HEK293 (cell line): ENCODE measurements around the gene ABHD8.
A peak's percentile ranks its signal among the peaks of the same experiment; 100 is the strongest.

Source experiments
- CTCF ChIA-PET: fragments of 350-600 bp; formaldehyde crosslinking; extraction: SDS; loops from one replicate; lab custom pipeline; 2021; ENCODE audit warnings: antibody characterized with exemption; lab: Yijun Ruan, JAX
- POLR2A ChIA-PET: fragments of 300-600 bp; formaldehyde crosslinking; extraction: SDS; loops from one replicate; lab custom pipeline; 2020; ENCODE audit warnings: antibody characterized with exemption, inconsistent platforms; lab: Yijun Ruan, JAX
- H3K27ac ChIP-seq: fragments of 200-500 bp; sonication (Bioruptor generic); 2 replicates; pipeline ENCODE4 v1.5.1; 2014; ENCODE audit warnings: low read depth, low read length, control low read depth, inconsistent platforms; ENCODE audit errors: extremely low read depth
- H3K36me3 ChIP-seq, 2 experiments: fragments of 200-500 bp in 1 of 2; sonication (Bioruptor generic) in 1 of 2; 1 replicate in 1 of 2; 2 replicates in 1 of 2; pipeline ENCODE4 v1.5.1; 2014 to 2017; ENCODE audit warnings: inconsistent platforms in 2 of 2, low read length in 2 of 2; ENCODE audit not compliant: control insufficient read depth in 2 of 2, insufficient read depth in 1 of 2
- H3K4me1 ChIP-seq: fragments of 200-500 bp; sonication (Bioruptor generic); 2 replicates; pipeline ENCODE4 v1.5.1; 2014; ENCODE audit warnings: mild to moderate bottlenecking, low read length, inconsistent platforms; ENCODE audit not compliant: control insufficient read depth, insufficient read depth
- H3K4me3 ChIP-seq: 2 replicates; pipeline ENCODE4 v1.5.1; 2011; ENCODE audit warnings: low read depth, mild to moderate bottlenecking, control low read depth, low read length, moderate library complexity
- H3K9me3 ChIP-seq: fragments of 200-500 bp; sonication (Bioruptor generic); 2 replicates; pipeline ENCODE4 v1.5.1; 2014; ENCODE audit warnings: low read depth, low read length, inconsistent platforms; ENCODE audit not compliant: control insufficient read depth, insufficient read depth
- KLF7 ChIP-seq: fragments of 450-650 bp; formaldehyde crosslinking; IDR thresholded peaks from 2 replicates; pipeline ENCODE4 v1.5.1; 2016; ENCODE audit warnings: missing biosample characterization, missing genetic modification characterization, borderline replicate concordance
- MZF1 ChIP-seq: fragments of 450-650 bp; formaldehyde crosslinking; IDR thresholded peaks from 2 replicates; pipeline ENCODE4 v1.5.1; 2017; ENCODE audit warnings: missing biosample characterization, missing genetic modification characterization, borderline replicate concordance
- SP2 ChIP-seq: fragments of 450-650 bp; formaldehyde crosslinking; IDR thresholded peaks from 2 replicates; pipeline ENCODE4 v1.5.1; 2016; ENCODE audit warnings: missing biosample characterization, missing genetic modification characterization
- ZBTB1 ChIP-seq: fragments of 450-650 bp; formaldehyde crosslinking; IDR thresholded peaks from 2 replicates; pipeline ENCODE4 v1.5.1; 2016; ENCODE audit warnings: missing biosample characterization, missing genetic modification characterization
- ZBTB8A ChIP-seq: fragments of 450-650 bp; formaldehyde crosslinking; IDR thresholded peaks from 2 replicates; pipeline ENCODE4 v1.5.1; 2016; ENCODE audit warnings: missing biosample characterization, missing genetic modification characterization
- ZNF133 ChIP-seq: fragments of 450-650 bp; formaldehyde crosslinking; IDR thresholded peaks from 2 replicates; pipeline ENCODE4 v1.5.1; 2016; ENCODE audit warnings: missing biosample characterization, missing genetic modification characterization
- ZNF157 ChIP-seq: fragments of 450-650 bp; formaldehyde crosslinking; IDR thresholded peaks from 2 replicates; pipeline ENCODE4 v1.5.1; 2016; ENCODE audit warnings: missing biosample characterization, missing genetic modification characterization
- ZNF266 ChIP-seq: fragments of 450-650 bp; formaldehyde crosslinking; IDR thresholded peaks from 2 replicates; pipeline ENCODE4 v1.5.1; 2016; ENCODE audit warnings: missing biosample characterization, missing genetic modification characterization, low read depth
- ZNF341 ChIP-seq: fragments of 450-650 bp; formaldehyde crosslinking; IDR thresholded peaks from 2 replicates; pipeline ENCODE4; 2016; ENCODE audit warnings: low read depth, missing biosample characterization, missing genetic modification characterization
- ZNF48 ChIP-seq: fragments of 450-650 bp; formaldehyde crosslinking; IDR thresholded peaks from 2 replicates; pipeline ENCODE4 v1.5.1; 2016; ENCODE audit warnings: missing biosample characterization, missing genetic modification characterization
- ZNF747 ChIP-seq: fragments of 450-650 bp; formaldehyde crosslinking; IDR thresholded peaks from 2 replicates; pipeline ENCODE4 v1.5.1; 2016; ENCODE audit warnings: missing biosample characterization, missing genetic modification characterization
- ZNF776 ChIP-seq: fragments of 450-650 bp; formaldehyde crosslinking; IDR thresholded peaks from 2 replicates; pipeline ENCODE4 v1.5.0; 2017; ENCODE audit warnings: missing biosample characterization, missing genetic modification characterization, borderline replicate concordance
- TF ChIP-seq, protein P1 (sequence below): fragments of 450-650 bp; formaldehyde crosslinking; IDR thresholded peaks from 2 replicates; pipeline ENCODE4 v1.5.1; 2016; ENCODE audit warnings: missing biosample characterization, missing genetic modification characterization
- TF ChIP-seq, protein P2 (sequence below): fragments of 450-650 bp; formaldehyde crosslinking; IDR thresholded peaks from 2 replicates; pipeline ENCODE4 v1.5.1; 2016; ENCODE audit warnings: missing biosample characterization, missing genetic modification characterization, low read depth
- TF ChIP-seq, protein P3 (sequence below): fragments of 450-650 bp; formaldehyde crosslinking; IDR thresholded peaks from 2 replicates; pipeline ENCODE4 v1.5.1; 2016; ENCODE audit warnings: missing biosample characterization, missing genetic modification characterization, borderline replicate concordance
- TF ChIP-seq, protein P4 (sequence below): fragments of 450-650 bp; formaldehyde crosslinking; IDR thresholded peaks from 2 replicates; pipeline ENCODE4 v1.5.1; 2016; ENCODE audit warnings: missing biosample characterization, missing genetic modification characterization

ABHD8 gene

DNA sequence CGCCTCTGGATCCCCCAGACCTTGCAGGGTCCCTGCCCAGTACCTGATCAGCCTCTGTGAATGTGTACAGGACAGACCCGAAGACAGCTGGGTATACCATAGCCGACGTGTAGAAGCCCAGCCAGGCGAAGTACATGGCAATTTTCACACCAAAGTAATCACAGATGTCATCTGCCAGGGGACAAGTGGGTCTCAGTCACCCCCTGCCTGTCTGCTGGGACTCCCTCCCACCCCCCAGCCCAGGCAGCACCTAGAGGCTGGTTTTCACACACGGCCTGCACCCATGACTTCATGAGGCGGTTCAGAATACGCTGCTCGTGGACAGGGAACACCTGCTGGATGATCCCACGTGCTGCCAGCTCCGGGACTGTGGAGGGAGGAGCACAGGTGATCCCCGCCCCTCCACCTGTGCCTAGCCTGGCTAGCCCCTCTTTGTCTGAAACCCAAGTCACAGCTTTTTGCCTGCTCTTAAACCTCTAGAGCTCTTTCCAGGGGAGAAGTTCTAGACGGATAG is 27.9 kb upstream of the ABHD8 start:
- TF ChIP-seq, protein P1, sequence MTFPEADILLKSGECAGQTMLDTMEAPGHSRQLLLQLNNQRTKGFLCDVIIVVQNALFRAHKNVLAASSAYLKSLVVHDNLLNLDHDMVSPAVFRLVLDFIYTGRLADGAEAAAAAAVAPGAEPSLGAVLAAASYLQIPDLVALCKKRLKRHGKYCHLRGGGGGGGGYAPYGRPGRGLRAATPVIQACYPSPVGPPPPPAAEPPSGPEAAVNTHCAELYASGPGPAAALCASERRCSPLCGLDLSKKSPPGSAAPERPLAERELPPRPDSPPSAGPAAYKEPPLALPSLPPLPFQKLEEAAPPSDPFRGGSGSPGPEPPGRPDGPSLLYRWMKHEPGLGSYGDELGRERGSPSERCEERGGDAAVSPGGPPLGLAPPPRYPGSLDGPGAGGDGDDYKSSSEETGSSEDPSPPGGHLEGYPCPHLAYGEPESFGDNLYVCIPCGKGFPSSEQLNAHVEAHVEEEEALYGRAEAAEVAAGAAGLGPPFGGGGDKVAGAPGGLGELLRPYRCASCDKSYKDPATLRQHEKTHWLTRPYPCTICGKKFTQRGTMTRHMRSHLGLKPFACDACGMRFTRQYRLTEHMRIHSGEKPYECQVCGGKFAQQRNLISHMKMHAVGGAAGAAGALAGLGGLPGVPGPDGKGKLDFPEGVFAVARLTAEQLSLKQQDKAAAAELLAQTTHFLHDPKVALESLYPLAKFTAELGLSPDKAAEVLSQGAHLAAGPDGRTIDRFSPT (tag by site-specific recombination): no peak
- TF ChIP-seq, protein P2, sequence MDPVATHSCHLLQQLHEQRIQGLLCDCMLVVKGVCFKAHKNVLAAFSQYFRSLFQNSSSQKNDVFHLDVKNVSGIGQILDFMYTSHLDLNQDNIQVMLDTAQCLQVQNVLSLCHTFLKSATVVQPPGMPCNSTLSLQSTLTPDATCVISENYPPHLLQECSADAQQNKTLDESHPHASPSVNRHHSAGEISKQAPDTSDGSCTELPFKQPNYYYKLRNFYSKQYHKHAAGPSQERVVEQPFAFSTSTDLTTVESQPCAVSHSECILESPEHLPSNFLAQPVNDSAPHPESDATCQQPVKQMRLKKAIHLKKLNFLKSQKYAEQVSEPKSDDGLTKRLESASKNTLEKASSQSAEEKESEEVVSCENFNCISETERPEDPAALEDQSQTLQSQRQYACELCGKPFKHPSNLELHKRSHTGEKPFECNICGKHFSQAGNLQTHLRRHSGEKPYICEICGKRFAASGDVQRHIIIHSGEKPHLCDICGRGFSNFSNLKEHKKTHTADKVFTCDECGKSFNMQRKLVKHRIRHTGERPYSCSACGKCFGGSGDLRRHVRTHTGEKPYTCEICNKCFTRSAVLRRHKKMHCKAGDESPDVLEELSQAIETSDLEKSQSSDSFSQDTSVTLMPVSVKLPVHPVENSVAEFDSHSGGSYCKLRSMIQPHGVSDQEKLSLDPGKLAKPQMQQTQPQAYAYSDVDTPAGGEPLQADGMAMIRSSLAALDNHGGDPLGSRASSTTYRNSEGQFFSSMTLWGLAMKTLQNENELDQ (tag by site-specific recombination): no peak
- TF ChIP-seq MZF1 (tag by site-specific recombination) (no peak), ZNF157 (no peak), SP2 (0 out of 2 replicates have a peak, but pooled peaks have one; percentile 20), ZNF747 (tag by site-specific recombination) (no peak), ZNF266 (tag by site-specific recombination) (no peak)
- Histone ChIP-seq H3K27ac (no peak overlapping the region), H3K4me3 (no peak overlapping the region), H3K4me1 (peaks cover 4% of the 10 kb centered on the region; the same call in 1 of the 2 replicates), H3K36me3 (peaks cover 0 to 20% of the 10 kb centered on the region in 2 experiments; a peak in 2 of 3 replicates), H3K9me3 (no peaks in the 10 kb centered on the region)
- POLR2A ChIA-PET: interaction anchor here (0.5 to 7.6 kb wide), 3 partner anchors 10 to 648 kb away, joined by 3 to 64 read pairs (median 5); partner anchors contain the start of gene DDA1
- CTCF ChIA-PET: interaction anchor here (2.1 kb wide), 1 partner anchor 14 kb away, joined by 9 read pairs; no protein-coding TSS in a partner anchor

DNA sequence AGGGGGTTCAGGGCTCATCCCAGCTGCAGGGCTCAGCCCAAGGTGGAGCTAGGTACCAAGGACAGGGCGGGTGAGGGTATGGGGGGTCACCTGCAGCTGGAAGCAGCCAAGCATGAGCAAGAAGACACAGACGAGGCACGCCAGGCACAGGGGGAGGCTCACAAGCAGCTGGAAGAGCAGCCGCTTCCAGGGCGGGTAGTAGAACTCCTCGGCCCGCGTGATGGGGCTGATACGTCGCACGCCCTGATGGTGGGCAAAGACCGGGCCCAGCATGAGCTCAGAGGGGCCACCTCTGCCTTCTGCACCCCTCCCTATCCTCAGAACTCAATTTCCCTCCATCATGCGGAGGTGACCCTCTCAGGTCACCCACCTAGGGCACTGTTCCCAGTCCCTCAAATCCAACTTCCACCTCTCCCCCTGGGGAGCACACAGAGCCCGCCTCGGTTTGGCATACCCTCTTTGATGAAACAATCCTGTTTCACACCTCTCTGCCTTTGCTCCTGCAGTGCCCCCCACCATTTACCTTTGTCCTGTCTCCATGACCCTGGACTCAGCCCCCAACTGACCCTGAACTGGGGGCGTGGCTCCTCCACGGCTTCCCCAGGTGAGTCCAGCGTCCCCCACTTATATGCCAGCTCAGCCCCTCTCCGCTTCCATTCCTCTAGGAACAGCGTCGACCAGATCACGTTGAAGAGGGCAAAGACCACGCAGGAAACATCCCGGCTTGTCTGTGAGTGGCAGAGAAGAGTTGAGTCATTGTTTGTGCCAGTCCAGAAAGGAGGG is 27.2 kb upstream of the ABHD8 start:
- TF ChIP-seq, protein P3, sequence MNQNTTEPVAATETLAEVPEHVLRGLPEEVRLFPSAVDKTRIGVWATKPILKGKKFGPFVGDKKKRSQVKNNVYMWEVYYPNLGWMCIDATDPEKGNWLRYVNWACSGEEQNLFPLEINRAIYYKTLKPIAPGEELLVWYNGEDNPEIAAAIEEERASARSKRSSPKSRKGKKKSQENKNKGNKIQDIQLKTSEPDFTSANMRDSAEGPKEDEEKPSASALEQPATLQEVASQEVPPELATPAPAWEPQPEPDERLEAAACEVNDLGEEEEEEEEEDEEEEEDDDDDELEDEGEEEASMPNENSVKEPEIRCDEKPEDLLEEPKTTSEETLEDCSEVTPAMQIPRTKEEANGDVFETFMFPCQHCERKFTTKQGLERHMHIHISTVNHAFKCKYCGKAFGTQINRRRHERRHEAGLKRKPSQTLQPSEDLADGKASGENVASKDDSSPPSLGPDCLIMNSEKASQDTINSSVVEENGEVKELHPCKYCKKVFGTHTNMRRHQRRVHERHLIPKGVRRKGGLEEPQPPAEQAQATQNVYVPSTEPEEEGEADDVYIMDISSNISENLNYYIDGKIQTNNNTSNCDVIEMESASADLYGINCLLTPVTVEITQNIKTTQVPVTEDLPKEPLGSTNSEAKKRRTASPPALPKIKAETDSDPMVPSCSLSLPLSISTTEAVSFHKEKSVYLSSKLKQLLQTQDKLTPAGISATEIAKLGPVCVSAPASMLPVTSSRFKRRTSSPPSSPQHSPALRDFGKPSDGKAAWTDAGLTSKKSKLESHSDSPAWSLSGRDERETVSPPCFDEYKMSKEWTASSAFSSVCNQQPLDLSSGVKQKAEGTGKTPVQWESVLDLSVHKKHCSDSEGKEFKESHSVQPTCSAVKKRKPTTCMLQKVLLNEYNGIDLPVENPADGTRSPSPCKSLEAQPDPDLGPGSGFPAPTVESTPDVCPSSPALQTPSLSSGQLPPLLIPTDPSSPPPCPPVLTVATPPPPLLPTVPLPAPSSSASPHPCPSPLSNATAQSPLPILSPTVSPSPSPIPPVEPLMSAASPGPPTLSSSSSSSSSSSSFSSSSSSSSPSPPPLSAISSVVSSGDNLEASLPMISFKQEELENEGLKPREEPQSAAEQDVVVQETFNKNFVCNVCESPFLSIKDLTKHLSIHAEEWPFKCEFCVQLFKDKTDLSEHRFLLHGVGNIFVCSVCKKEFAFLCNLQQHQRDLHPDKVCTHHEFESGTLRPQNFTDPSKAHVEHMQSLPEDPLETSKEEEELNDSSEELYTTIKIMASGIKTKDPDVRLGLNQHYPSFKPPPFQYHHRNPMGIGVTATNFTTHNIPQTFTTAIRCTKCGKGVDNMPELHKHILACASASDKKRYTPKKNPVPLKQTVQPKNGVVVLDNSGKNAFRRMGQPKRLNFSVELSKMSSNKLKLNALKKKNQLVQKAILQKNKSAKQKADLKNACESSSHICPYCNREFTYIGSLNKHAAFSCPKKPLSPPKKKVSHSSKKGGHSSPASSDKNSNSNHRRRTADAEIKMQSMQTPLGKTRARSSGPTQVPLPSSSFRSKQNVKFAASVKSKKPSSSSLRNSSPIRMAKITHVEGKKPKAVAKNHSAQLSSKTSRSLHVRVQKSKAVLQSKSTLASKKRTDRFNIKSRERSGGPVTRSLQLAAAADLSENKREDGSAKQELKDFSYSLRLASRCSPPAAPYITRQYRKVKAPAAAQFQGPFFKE: no peak
- TF ChIP-seq ZNF341 (tag by site-specific recombination) (peak; percentile 84), ZBTB1 (tag by site-specific recombination) (no peak), ZBTB8A (tag by site-specific recombination) (peak; percentile 14; the same call in 1 of the 2 replicates), ZNF776 (no peak), MZF1 (tag by site-specific recombination) (no peak), KLF7 (tag by site-specific recombination) (no peak), ZNF48 (tag by site-specific recombination) (no peak), ZNF133 (tag by site-specific recombination) (no peak)
- TF ChIP-seq, protein P4, sequence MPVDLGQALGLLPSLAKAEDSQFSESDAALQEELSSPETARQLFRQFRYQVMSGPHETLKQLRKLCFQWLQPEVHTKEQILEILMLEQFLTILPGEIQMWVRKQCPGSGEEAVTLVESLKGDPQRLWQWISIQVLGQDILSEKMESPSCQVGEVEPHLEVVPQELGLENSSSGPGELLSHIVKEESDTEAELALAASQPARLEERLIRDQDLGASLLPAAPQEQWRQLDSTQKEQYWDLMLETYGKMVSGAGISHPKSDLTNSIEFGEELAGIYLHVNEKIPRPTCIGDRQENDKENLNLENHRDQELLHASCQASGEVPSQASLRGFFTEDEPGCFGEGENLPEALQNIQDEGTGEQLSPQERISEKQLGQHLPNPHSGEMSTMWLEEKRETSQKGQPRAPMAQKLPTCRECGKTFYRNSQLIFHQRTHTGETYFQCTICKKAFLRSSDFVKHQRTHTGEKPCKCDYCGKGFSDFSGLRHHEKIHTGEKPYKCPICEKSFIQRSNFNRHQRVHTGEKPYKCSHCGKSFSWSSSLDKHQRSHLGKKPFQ (tag by site-specific recombination): no peak
- ChIA-PET POLR2A (interaction anchor here (0.5 to 7.6 kb wide), 3 partner anchors 9 to 649 kb away, joined by 3 to 64 read pairs (median 5); partner anchors contain the start of gene DDA1), CTCF (interaction anchor here (0.6 kb wide), 1 partner anchor 629 kb away, joined by 3 read pairs; no protein-coding TSS in a partner anchor)
- no peak overlapping the region for H3K4me3 ChIP-seq
- H3K9me3 ChIP-seq: no peaks in the 10 kb centered on the region
- peaks cover 4% of the 10 kb centered on the region; the same call in 1 of the 2 replicates for H3K4me1 ChIP-seq
- H3K27ac ChIP-seq: no peak overlapping the region
- peaks cover 0 to 20% of the 10 kb centered on the region in 2 experiments; a peak in 2 of 3 replicates for H3K36me3 ChIP-seq
